Osteoblast (primary cell): ENCODE measurements around the gene FBXL7. TPM values are rescaled to one million over a fixed set of nuclear protein-coding genes. Genes with fewer than 3 reads are reported as not detected.
A peak's percentile ranks its signal among the peaks of the same experiment; 100 is the strongest.

Source experiments
- DNase-seq: peaks from one replicate; pipeline ENCODE4 v3.0.0; 2011; ENCODE audit warnings: low spot score, mixed read lengths; ENCODE audit not compliant: insufficient read length; ENCODE audit errors: missing footprints
- H2AFZ ChIP-seq: 2 replicates; pipeline ENCODE4 v1.6.0; 2011; ENCODE audit warnings: mild to moderate bottlenecking, low read length
- H3K27ac ChIP-seq: 2 replicates; pipeline ENCODE4 v1.5.1; 2011; ENCODE audit warnings: mild to moderate bottlenecking, low read depth, low read length, moderate library complexity
- H3K27me3 ChIP-seq: 2 replicates; pipeline ENCODE4 v1.6.0; 2012; ENCODE audit warnings: mild to moderate bottlenecking, control low read depth, inconsistent platforms, low read length, moderate library complexity; ENCODE audit not compliant: insufficient read depth
- H3K36me3 ChIP-seq: 2 replicates; pipeline ENCODE4 v1.5.1; 2011; ENCODE audit warnings: mild to moderate bottlenecking, low read length, control low read depth, moderate library complexity; ENCODE audit not compliant: insufficient read depth
- H3K4me1 ChIP-seq: 2 replicates; pipeline ENCODE4 v1.5.1; 2011; ENCODE audit warnings: mild to moderate bottlenecking, low read length, control low read depth, moderate library complexity; ENCODE audit not compliant: insufficient read depth
- H3K4me2 ChIP-seq: 2 replicates; pipeline ENCODE4 v1.6.0; 2011; ENCODE audit warnings: mild to moderate bottlenecking, low read length; ENCODE audit not compliant: insufficient read depth
- H3K4me3 ChIP-seq: fragments of 200-600 bp; sonication (generic); 3 replicates; pipeline ENCODE4 v1.5.1; 2012; ENCODE audit warnings: mild to moderate bottlenecking, low read length, inconsistent platforms; ENCODE audit not compliant: insufficient read depth
- H3K79me2 ChIP-seq: 2 replicates; pipeline ENCODE4 v1.6.0; 2012; ENCODE audit warnings: mild to moderate bottlenecking, low read length, control low read depth, inconsistent platforms; ENCODE audit not compliant: insufficient read depth
- H3K9me3 ChIP-seq: 2 replicates; pipeline ENCODE4 v1.5.1; 2011; ENCODE audit warnings: low read depth, low read length, control low read depth
- H4K20me1 ChIP-seq: 2 replicates; pipeline ENCODE4 v1.6.0; 2012; ENCODE audit warnings: mild to moderate bottlenecking, low read length, control low read depth; ENCODE audit not compliant: insufficient read depth
- CTCF ChIP-seq: IDR thresholded peaks from 2 replicates; pipeline ENCODE4 v1.5.1; 2011; ENCODE audit warnings: mild to moderate bottlenecking, low read depth, low read length, moderate library complexity; ENCODE audit errors: extremely low read depth
- total RNA-seq: library from RNA; depleted of rRNA; stranded (reverse); fragments of >200 nt; gene quantifications from 2 replicates; pipeline ENCODE4 v1.2.3, GENCODE V29; 2012

FBXL7 gene
- total RNA-seq, 1 donor, result 13.4 TPM

GRCh38 chr5:15682122-15682521 lies 182.1 kb downstream of the FBXL7 start:
- no peak overlapping the region for H2AFZ ChIP-seq
- peaks cover 8% of the 10 kb centered on the region for H3K4me1 ChIP-seq
- no peak for TF ChIP-seq CTCF
- H3K4me3 ChIP-seq, result no peak overlapping the region
- no peaks in the 10 kb centered on the region for H3K27me3 ChIP-seq
- peaks cover 11% of the 10 kb centered on the region for H3K79me2 ChIP-seq
- no peak overlapping the region for H3K4me2 ChIP-seq
- no peaks in the 10 kb centered on the region for H3K36me3 ChIP-seq
- DNase-seq, result no peak
- H3K27ac ChIP-seq, result no peak overlapping the region
- peaks cover 14% of the 10 kb centered on the region for H4K20me1 ChIP-seq
- no peaks in the 10 kb centered on the region for H3K9me3 ChIP-seq

GRCh38 chr5:15682566-15682965 lies 182.6 kb downstream of the FBXL7 start:
- H3K27ac ChIP-seq, result no peak overlapping the region
- no peak for TF ChIP-seq CTCF
- H4K20me1 ChIP-seq, result peaks cover 14% of the 10 kb centered on the region
- no peaks in the 10 kb centered on the region for H3K27me3 ChIP-seq
- H3K4me2 ChIP-seq, result no peak overlapping the region
- peaks cover 8% of the 10 kb centered on the region for H3K4me1 ChIP-seq
- DNase-seq, result no peak
- H3K4me3 ChIP-seq, result no peak overlapping the region
- no peaks in the 10 kb centered on the region for H3K9me3 ChIP-seq
- no peak overlapping the region for H2AFZ ChIP-seq
- H3K79me2 ChIP-seq, result peaks cover 11% of the 10 kb centered on the region
- H3K36me3 ChIP-seq, result no peaks in the 10 kb centered on the region

- Histone ChIP-seq H3K4me1 (peaks cover 8% of the 10 kb centered on the region), H4K20me1 (peaks cover 9% of the 10 kb centered on the region), H3K36me3 (no peaks in the 10 kb centered on the region), H3K4me3 (no peak overlapping the region), H2AFZ (no peak overlapping the region), H3K27me3 (no peaks in the 10 kb centered on the region), H3K79me2 (peaks cover 6% of the 10 kb centered on the region), H3K9me3 (no peaks in the 10 kb centered on the region), H3K4me2 (no peak overlapping the region), H3K27ac (no peak overlapping the region)
- peak; percentile 26 for TF ChIP-seq CTCF
- no peak for DNase-seq
These were observed 183.4 kb downstream of the FBXL7 start for GRCh38 chr5:15683332-15683731.

GRCh38 chr5:15687401-15687800 lies 187.4 kb downstream of the FBXL7 start:
- H2AFZ ChIP-seq, result no peak overlapping the region
- H3K4me3 ChIP-seq, result no peak overlapping the region
- peaks cover 13% of the 10 kb centered on the region for H4K20me1 ChIP-seq
- no peak overlapping the region for H3K4me2 ChIP-seq
- DNase-seq, result no peak
- no peak for TF ChIP-seq CTCF
- peaks cover 17% of the 10 kb centered on the region for H3K4me1 ChIP-seq
- H3K9me3 ChIP-seq, result no peaks in the 10 kb centered on the region
- peaks cover 12% of the 10 kb centered on the region for H3K79me2 ChIP-seq
- H3K27ac ChIP-seq, result no peak overlapping the region
- H3K36me3 ChIP-seq, result no peaks in the 10 kb centered on the region
- no peaks in the 10 kb centered on the region for H3K27me3 ChIP-seq
